Upper lobe of left lung (tissue), 4 donors: Measurements from ENCODE around the gene ADIPOQ.

Source experiments
- POLR2A ChIP-seq, 4 donors: fragments of 450-650 bp; IDR thresholded peaks; one replicate each; pipeline ENCODE4 v1.5.1; 2016 to 2017; ENCODE audit warnings: antibody characterized with exemption in 4 of 4, mild to moderate bottlenecking in 2 of 4
- POLR2AphosphoS5 ChIP-seq, 2 donors: sonication (generic); formaldehyde crosslinking; IDR thresholded peaks; one replicate each; pipeline ENCODE4 v1.5.1; 2017; ENCODE audit warnings: antibody characterized with exemption in 2 of 2
- TF ChIP-seq, protein P1 (sequence below), 6 experiments: fragments of 450-650 bp in 4 of 6; fragments of 200-600 bp in 2 of 6; sonication (generic) in 2 of 6; IDR thresholded peaks; one replicate each; pipeline ENCODE4 v1.5.1; 2016 to 2019; ENCODE audit warnings: antibody characterized with exemption in 6 of 6

DNA sequence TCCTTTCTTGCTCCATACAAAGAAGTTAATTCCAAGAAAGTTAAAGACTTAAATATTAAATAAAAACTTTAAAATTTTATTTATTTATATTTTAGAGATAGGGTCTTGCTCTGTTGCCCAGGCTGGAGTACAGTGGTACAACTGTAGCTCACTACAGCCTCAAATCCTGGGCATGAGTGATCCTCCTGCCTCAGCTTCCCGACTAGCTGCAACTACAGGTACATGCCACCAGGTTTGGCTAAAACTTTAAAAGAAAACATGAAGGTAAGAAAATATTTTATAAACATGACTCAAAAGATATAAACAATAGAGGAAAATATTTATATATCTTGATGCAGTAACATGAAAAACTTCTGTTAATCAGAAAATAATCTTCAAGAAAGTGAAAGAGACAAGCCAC is 33.2 kb downstream of the ADIPOQ start:
- TF ChIP-seq POLR2A (IDR thresholded peaks at IDR 0.05) (no peak), POLR2AphosphoS5 (IDR thresholded peaks at IDR 0.05) (no peak)
- TF ChIP-seq, protein P1, sequence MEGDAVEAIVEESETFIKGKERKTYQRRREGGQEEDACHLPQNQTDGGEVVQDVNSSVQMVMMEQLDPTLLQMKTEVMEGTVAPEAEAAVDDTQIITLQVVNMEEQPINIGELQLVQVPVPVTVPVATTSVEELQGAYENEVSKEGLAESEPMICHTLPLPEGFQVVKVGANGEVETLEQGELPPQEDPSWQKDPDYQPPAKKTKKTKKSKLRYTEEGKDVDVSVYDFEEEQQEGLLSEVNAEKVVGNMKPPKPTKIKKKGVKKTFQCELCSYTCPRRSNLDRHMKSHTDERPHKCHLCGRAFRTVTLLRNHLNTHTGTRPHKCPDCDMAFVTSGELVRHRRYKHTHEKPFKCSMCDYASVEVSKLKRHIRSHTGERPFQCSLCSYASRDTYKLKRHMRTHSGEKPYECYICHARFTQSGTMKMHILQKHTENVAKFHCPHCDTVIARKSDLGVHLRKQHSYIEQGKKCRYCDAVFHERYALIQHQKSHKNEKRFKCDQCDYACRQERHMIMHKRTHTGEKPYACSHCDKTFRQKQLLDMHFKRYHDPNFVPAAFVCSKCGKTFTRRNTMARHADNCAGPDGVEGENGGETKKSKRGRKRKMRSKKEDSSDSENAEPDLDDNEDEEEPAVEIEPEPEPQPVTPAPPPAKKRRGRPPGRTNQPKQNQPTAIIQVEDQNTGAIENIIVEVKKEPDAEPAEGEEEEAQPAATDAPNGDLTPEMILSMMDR (IDR thresholded peaks at IDR 0.05), result no peak
